ENCODE data around the gene RNASE2. TPM values are rescaled to one million over a fixed set of nuclear protein-coding genes. Genes with fewer than 3 reads are reported as not detected.

The RNASE2 gene
- total RNA-seq, 1 experiment from 2014 or later, result not detected

DNA sequence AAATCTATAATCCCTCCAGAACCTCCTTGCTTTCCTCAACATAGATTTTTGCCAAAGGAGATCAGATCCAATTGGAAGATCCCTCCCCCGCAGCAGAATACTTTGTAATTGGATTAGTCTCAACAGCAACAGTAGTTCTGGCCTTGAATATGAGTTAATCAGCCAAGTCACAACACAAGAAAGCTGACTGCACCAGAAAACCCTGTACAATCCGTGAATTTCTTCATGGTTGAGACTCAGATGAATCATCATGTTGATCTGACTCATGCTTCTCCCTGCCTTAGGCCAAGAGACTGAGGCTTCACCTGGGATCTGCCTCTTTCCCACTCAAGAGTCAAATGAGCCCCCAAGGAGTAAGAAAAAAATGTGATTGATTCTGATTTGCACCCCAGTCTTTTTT, 31.5 kb downstream of the RNASE2 start:
- Histone ChIP-seq H3K4me3 (ENCODE audit: low read depth, low read length) (no peak overlapping the region), H3K36me3 (ENCODE audit: control insufficient read depth, insufficient read depth, low read length) (no peaks in the 10 kb centered on the region), H3K9me3 (no peaks in the 10 kb centered on the region), H3K27me3 (replicated peaks; ENCODE audit: control insufficient read depth, insufficient read depth, low read length) (no peaks in the 10 kb centered on the region), H3K4me1 (peaks cover 19% of the 10 kb centered on the region)
- TF ChIP-seq, protein P1, sequence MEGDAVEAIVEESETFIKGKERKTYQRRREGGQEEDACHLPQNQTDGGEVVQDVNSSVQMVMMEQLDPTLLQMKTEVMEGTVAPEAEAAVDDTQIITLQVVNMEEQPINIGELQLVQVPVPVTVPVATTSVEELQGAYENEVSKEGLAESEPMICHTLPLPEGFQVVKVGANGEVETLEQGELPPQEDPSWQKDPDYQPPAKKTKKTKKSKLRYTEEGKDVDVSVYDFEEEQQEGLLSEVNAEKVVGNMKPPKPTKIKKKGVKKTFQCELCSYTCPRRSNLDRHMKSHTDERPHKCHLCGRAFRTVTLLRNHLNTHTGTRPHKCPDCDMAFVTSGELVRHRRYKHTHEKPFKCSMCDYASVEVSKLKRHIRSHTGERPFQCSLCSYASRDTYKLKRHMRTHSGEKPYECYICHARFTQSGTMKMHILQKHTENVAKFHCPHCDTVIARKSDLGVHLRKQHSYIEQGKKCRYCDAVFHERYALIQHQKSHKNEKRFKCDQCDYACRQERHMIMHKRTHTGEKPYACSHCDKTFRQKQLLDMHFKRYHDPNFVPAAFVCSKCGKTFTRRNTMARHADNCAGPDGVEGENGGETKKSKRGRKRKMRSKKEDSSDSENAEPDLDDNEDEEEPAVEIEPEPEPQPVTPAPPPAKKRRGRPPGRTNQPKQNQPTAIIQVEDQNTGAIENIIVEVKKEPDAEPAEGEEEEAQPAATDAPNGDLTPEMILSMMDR (IDR thresholded peaks at IDR 0.05; ENCODE audit: insufficient read depth in 1 of 2, low read depth in 1 of 2, low read length in 1 of 2, severe bottlenecking in 1 of 2, unreplicated experiment in 1 of 2), result no peak
- H3K27me3 Mint-ChIP-seq (ENCODE audit: insufficient read depth, unreplicated experiment), result no peaks in the 10 kb centered on the region
- CTCF ChIA-PET, result no interaction called here
- no peak overlapping the region for H3K27ac Mint-ChIP-seq (ENCODE audit: unreplicated experiment)
- DNase-seq, result no peak
- no peak overlapping the region for H3K4me3 Mint-ChIP-seq (ENCODE audit: unreplicated experiment)
- POLR2A ChIA-PET, result no interaction called here
- H3K36me3 Mint-ChIP-seq (ENCODE audit: insufficient read depth, unreplicated experiment), result peaks cover 16% of the 10 kb centered on the region
- intact Hi-C loops (cut with micrococcal nuclease; ENCODE audit: unreplicated experiment), result no loop called here
- peaks cover 6% of the 10 kb centered on the region for H3K4me1 Mint-ChIP-seq (ENCODE audit: low read depth, unreplicated experiment)
- no TSS peak for BruUV-seq (replicated peaks)
- H3K9me3 Mint-ChIP-seq (ENCODE audit: unreplicated experiment), result no peaks in the 10 kb centered on the region

GRCh38 chr14:20988717-20989470, 33.6 kb downstream of the RNASE2 start:
- Mint-ChIP-seq H3K36me3 (ENCODE audit: insufficient read depth, unreplicated experiment) (peaks cover 33% of the 10 kb centered on the region), H3K9me3 (ENCODE audit: unreplicated experiment) (no peaks in the 10 kb centered on the region), H3K4me1 (ENCODE audit: low read depth, unreplicated experiment) (peaks cover 6% of the 10 kb centered on the region), H3K4me3 (ENCODE audit: unreplicated experiment) (peak overlapping the region; percentile 71), H3K27me3 (ENCODE audit: insufficient read depth, unreplicated experiment) (no peaks in the 10 kb centered on the region), H3K27ac (ENCODE audit: unreplicated experiment) (peak overlapping the region; percentile 33)
- TF ChIP-seq, protein P1 (IDR thresholded peaks at IDR 0.05; ENCODE audit: insufficient read depth in 1 of 2, low read depth in 1 of 2, low read length in 1 of 2, severe bottlenecking in 1 of 2, unreplicated experiment in 1 of 2), result no peak
- DNase-seq, result no peak
- Histone ChIP-seq H3K4me3 (ENCODE audit: low read depth, low read length) (peak overlapping the region; percentile 65; the same call in 1 of the 2 replicates), H3K36me3 (ENCODE audit: control insufficient read depth, insufficient read depth, low read length) (peaks cover 3% of the 10 kb centered on the region), H3K4me1 (peaks cover 19% of the 10 kb centered on the region), H3K27me3 (replicated peaks; ENCODE audit: control insufficient read depth, insufficient read depth, low read length) (no peaks in the 10 kb centered on the region), H3K9me3 (no peaks in the 10 kb centered on the region)
- POLR2A ChIA-PET, result interaction anchor here (0.6 kb wide), 1 partner anchor 14 kb away, joined by 4 read pairs; no protein-coding TSS in a partner anchor
- CTCF ChIA-PET, result interaction anchor here (1.1 kb wide), 1 partner anchor 18 kb away, joined by 4 read pairs; no protein-coding TSS in a partner anchor
- TSS peak; percentile 98 for BruUV-seq (replicated peaks)
- intact Hi-C loops (cut with micrococcal nuclease; ENCODE audit: unreplicated experiment), result loop anchor here (1.0 kb wide), 1 partner anchor 12 kb away; no protein-coding TSS in a partner anchor

DNA sequence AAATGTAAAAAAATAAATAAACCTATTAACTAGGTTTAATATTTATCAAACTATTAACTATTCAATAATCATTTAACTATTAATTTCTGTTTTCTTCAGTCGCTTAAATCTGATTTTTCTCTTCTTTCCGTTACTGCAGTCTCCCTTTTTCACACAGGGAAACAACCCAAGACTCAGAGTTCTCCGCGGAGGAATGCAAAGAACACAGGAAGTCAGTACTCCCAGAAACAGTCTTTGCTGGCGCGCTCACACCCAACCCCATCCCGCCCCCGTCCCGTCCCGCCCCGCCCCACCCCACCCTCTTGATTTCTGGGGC, 34.1 kb downstream of the RNASE2 start:
- Mint-ChIP-seq H3K9me3 (ENCODE audit: unreplicated experiment) (no peaks in the 10 kb centered on the region), H3K4me1 (ENCODE audit: low read depth, unreplicated experiment) (peaks cover 6% of the 10 kb centered on the region), H3K4me3 (ENCODE audit: unreplicated experiment) (peak overlapping the region; percentile 71), H3K27me3 (ENCODE audit: insufficient read depth, unreplicated experiment) (no peaks in the 10 kb centered on the region), H3K27ac (ENCODE audit: unreplicated experiment) (peak overlapping the region; percentile 33), H3K36me3 (ENCODE audit: insufficient read depth, unreplicated experiment) (peaks cover 37% of the 10 kb centered on the region)
- Histone ChIP-seq H3K9me3 (no peaks in the 10 kb centered on the region), H3K27me3 (replicated peaks; ENCODE audit: control insufficient read depth, insufficient read depth, low read length) (no peaks in the 10 kb centered on the region), H3K36me3 (ENCODE audit: control insufficient read depth, insufficient read depth, low read length) (peaks cover 3% of the 10 kb centered on the region), H3K4me1 (peaks cover 19% of the 10 kb centered on the region), H3K4me3 (ENCODE audit: low read depth, low read length) (peak overlapping the region; percentile 65)
- DNase-seq, result no peak
- BruUV-seq (replicated peaks), result no TSS peak
- intact Hi-C loops (cut with micrococcal nuclease; ENCODE audit: unreplicated experiment), result loop anchor here (1.0 kb wide), 1 partner anchor 12 kb away; no protein-coding TSS in a partner anchor
- POLR2A ChIA-PET, result no interaction called here
- CTCF ChIA-PET, result interaction anchor here (1.1 kb wide), 1 partner anchor 18 kb away, joined by 4 read pairs; no protein-coding TSS in a partner anchor
- TF ChIP-seq, protein P1 (IDR thresholded peaks at IDR 0.05; ENCODE audit: insufficient read depth in 1 of 2, low read depth in 1 of 2, low read length in 1 of 2, severe bottlenecking in 1 of 2, unreplicated experiment in 1 of 2), result no peak
